ENCODE data around the gene ALDH8A1.

The ALDH8A1 gene

DNA sequence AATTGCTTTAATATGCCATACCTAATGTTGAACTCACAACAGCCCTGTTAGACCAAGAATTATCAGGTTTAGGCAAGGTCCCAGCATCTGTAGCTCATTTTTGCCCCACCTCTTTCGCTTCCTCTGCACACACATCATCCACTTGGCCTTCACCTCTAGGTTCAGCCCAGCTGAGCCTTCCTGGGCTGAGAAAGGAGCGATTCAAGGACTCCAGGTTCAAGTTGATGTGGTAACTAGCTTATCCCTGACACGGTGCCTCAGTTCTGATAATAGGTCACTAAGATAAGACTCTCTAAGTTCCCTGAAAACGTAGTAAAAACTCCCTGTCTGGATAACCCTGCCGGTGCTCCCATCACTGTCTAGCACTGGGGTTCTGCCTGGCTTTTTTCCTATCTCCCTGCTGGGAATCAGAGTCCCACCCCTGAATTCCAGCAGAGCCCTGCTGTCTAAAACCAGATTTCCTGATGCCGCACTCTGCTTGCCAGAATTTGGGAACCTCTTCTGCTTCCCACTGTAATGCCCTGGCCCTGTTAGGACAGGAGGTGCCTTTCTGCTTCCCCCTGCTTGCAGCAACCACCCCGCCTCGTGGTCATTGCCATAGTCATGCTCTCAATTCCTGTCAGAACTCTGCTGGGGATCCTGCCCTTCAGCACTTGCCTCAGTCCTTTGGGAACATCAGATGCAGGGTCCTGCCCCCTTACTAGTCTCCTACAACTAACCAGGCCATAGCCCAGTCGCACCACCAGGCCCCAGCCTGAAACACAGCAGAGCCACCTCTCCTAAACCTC, 47.6 kb downstream of the ALDH8A1 start:
- no peak for TF ChIP-seq CEBPB (IDR thresholded peaks at IDR 0.05)
- no peak for TF ChIP-seq RAD21 (IDR thresholded peaks at IDR 0.05; ENCODE audit: low read depth)
- no peak for TF ChIP-seq YY1 (IDR thresholded peaks at IDR 0.05; ENCODE audit: low read depth)
- no peak for TF ChIP-seq EGR1 (IDR thresholded peaks at IDR 0.05)
- no peak for TF ChIP-seq EP300 (IDR thresholded peaks at IDR 0.05; ENCODE audit: borderline replicate concordance)
- no peak for TF ChIP-seq CREB1 (IDR thresholded peaks at IDR 0.05; ENCODE audit: low read depth)
- no peak for TF ChIP-seq TAF1 (IDR thresholded peaks at IDR 0.05; ENCODE audit: low read depth)
- no peak for TF ChIP-seq TCF12 (IDR thresholded peaks at IDR 0.05; ENCODE audit: low read depth)
- TF ChIP-seq, protein P1, sequence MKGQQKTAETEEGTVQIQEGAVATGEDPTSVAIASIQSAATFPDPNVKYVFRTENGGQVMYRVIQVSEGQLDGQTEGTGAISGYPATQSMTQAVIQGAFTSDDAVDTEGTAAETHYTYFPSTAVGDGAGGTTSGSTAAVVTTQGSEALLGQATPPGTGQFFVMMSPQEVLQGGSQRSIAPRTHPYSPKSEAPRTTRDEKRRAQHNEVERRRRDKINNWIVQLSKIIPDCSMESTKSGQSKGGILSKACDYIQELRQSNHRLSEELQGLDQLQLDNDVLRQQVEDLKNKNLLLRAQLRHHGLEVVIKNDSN (IDR thresholded peaks at IDR 0.05) = no peak
- TF ChIP-seq NFIC (IDR thresholded peaks at IDR 0.05) = no peak
- TF ChIP-seq FOXM1 (IDR thresholded peaks at IDR 0.05; ENCODE audit: borderline replicate concordance, low read depth) = no peak
- TF ChIP-seq, protein P2, sequence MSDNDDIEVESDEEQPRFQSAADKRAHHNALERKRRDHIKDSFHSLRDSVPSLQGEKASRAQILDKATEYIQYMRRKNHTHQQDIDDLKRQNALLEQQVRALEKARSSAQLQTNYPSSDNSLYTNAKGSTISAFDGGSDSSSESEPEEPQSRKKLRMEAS (IDR thresholded peaks at IDR 0.05) = no peak
- no peak for TF ChIP-seq TEAD4 (IDR thresholded peaks at IDR 0.05)
- TF ChIP-seq ZBTB7A (IDR thresholded peaks at IDR 0.05; ENCODE audit: low read depth) = no peak

DNA sequence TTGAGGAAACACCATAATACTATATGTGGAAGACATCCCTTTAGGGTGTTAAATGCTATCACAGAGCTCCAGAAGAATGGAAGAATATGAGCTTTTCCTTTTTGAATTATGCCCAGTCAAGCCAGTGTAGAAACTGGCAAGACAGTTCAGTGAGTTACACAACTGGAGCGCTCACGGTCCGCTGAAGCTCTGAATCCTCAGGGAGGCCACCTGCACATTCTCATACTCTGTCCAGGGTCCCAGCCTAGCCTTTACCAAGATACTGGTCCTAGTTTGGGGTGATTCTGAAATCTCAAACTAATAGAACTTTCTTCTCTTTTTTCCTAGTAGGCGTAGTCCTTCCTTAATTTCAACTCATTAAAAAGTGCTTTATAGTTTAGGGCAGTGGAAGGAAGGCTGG, 51.3 kb downstream of the ALDH8A1 start:
- TF ChIP-seq, protein P2 (IDR thresholded peaks at IDR 0.05) = no peak
- no peak for TF ChIP-seq ZBTB7A (IDR thresholded peaks at IDR 0.05; ENCODE audit: low read depth)
- TF ChIP-seq RAD21 (IDR thresholded peaks at IDR 0.05; ENCODE audit: low read depth) = no peak
- TF ChIP-seq CREB1 (IDR thresholded peaks at IDR 0.05; ENCODE audit: low read depth) = no peak
- TF ChIP-seq NFIC (IDR thresholded peaks at IDR 0.05) = no peak
- TF ChIP-seq, protein P1 (IDR thresholded peaks at IDR 0.05) = no peak
- no peak for TF ChIP-seq YY1 (IDR thresholded peaks at IDR 0.05; ENCODE audit: low read depth)
- TF ChIP-seq REST (IDR thresholded peaks at IDR 0.05; ENCODE audit: low read depth) = no peak
- TF ChIP-seq TAF1 (IDR thresholded peaks at IDR 0.05; ENCODE audit: low read depth) = no peak
- no peak for TF ChIP-seq CEBPB (IDR thresholded peaks at IDR 0.05)
- TF ChIP-seq EGR1 (IDR thresholded peaks at IDR 0.05) = no peak
- TF ChIP-seq TEAD4 (IDR thresholded peaks at IDR 0.05) = no peak
- TF ChIP-seq FOXM1 (IDR thresholded peaks at IDR 0.05; ENCODE audit: borderline replicate concordance, low read depth) = no peak
- TF ChIP-seq TCF12 (IDR thresholded peaks at IDR 0.05; ENCODE audit: low read depth) = no peak
- no peak for TF ChIP-seq EP300 (IDR thresholded peaks at IDR 0.05; ENCODE audit: borderline replicate concordance)

- TF ChIP-seq CEBPB (IDR thresholded peaks at IDR 0.05) (no peak), YY1 (IDR thresholded peaks at IDR 0.05; ENCODE audit: low read depth) (no peak), EGR1 (IDR thresholded peaks at IDR 0.05) (no peak), CREB1 (IDR thresholded peaks at IDR 0.05; ENCODE audit: low read depth) (no peak), RAD21 (IDR thresholded peaks at IDR 0.05; ENCODE audit: low read depth) (no peak)
These were observed 53.0 kb downstream of the ALDH8A1 start for GRCh38 chr6:134896910-134897309.

- TF ChIP-seq EGR1 (IDR thresholded peaks at IDR 0.05) (no peak), CEBPB (IDR thresholded peaks at IDR 0.05) (no peak), FOXM1 (IDR thresholded peaks at IDR 0.05; ENCODE audit: borderline replicate concordance, low read depth) (no peak), REST (IDR thresholded peaks at IDR 0.05; ENCODE audit: low read depth) (no peak), NFIC (IDR thresholded peaks at IDR 0.05) (no peak), TAF1 (IDR thresholded peaks at IDR 0.05; ENCODE audit: low read depth) (no peak), CREB1 (IDR thresholded peaks at IDR 0.05; ENCODE audit: low read depth) (no peak), ZBTB7A (IDR thresholded peaks at IDR 0.05; ENCODE audit: low read depth) (no peak), TCF12 (IDR thresholded peaks at IDR 0.05; ENCODE audit: low read depth) (no peak), RAD21 (IDR thresholded peaks at IDR 0.05; ENCODE audit: low read depth) (no peak), TEAD4 (IDR thresholded peaks at IDR 0.05) (no peak), YY1 (IDR thresholded peaks at IDR 0.05; ENCODE audit: low read depth) (no peak), EP300 (IDR thresholded peaks at IDR 0.05; ENCODE audit: borderline replicate concordance) (no peak)
- TF ChIP-seq, protein P2 (IDR thresholded peaks at IDR 0.05) = no peak
- TF ChIP-seq, protein P1 (IDR thresholded peaks at IDR 0.05) = no peak
These were observed 55.1 kb downstream of the ALDH8A1 start for GRCh38 chr6:134894800-134895199.
